ENCODE results near the gene ZNF529.
"Not testable (repeated sequence)": the region's sequence is repeated elsewhere in the genome, so short reads cannot be mapped to it uniquely, and the experiment has no call there.

The ZNF529 gene

DNA sequence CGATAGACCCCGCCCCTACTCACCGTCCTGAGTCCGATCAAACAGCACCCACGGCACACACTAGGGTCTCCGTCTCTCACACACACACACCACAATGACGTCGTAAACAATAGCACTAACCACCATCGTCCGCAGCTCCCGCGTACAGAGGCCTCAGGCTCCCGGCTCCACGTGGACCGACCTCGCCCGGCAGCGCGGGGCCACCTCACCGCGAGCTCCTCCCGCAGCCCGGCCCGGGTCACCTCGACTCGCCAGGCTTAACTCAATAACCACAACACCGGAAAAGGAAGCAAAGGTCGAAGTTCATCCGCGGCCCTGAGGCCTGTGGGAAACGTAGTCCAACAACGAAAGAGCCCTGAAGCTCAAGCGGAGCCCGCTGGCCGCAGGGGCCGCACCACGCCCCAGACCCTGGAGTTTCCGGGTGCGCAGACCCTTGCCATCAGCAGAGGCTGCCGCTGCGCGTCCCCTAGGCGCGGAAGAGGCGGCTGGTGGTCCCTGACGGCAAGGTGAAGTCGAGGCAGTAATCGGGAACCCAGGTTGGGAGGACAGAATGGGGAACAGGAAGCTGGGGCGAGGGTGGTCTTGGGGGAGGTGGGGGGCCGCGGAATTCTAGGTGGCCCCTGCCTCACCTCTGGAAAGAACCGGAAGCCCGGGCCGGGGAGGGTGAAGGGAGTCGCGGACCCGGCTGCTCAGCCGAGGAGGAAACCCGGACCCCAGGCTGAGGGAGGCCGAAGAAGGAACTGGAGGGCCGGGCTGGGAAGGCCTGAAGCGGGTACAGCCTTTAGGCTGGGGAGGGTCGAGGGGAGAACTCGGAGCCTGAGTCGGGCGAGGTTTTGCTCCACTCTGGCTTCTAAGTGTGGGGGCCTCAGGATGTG, at the start of gene ZNF529:
Gene ZNF529 (minus strand): TSS at position 273 of the 875 bp plus-strand sequence. CDS start 946 bp downstream, outside the sequence.
- DNase-seq (ENCODE audit: extremely low read depth, low read depth): peak; percentile 80
- peak within 1 kb of the TSS; percentile 54 for H3K4me3 ChIP-seq (replicated peaks; ENCODE audit: low read depth, low read length)
- TF ChIP-seq, protein P1, sequence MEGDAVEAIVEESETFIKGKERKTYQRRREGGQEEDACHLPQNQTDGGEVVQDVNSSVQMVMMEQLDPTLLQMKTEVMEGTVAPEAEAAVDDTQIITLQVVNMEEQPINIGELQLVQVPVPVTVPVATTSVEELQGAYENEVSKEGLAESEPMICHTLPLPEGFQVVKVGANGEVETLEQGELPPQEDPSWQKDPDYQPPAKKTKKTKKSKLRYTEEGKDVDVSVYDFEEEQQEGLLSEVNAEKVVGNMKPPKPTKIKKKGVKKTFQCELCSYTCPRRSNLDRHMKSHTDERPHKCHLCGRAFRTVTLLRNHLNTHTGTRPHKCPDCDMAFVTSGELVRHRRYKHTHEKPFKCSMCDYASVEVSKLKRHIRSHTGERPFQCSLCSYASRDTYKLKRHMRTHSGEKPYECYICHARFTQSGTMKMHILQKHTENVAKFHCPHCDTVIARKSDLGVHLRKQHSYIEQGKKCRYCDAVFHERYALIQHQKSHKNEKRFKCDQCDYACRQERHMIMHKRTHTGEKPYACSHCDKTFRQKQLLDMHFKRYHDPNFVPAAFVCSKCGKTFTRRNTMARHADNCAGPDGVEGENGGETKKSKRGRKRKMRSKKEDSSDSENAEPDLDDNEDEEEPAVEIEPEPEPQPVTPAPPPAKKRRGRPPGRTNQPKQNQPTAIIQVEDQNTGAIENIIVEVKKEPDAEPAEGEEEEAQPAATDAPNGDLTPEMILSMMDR (IDR thresholded peaks at IDR 0.05; ENCODE audit: low read depth, low read length, missing control alignments): no peak

DNA sequence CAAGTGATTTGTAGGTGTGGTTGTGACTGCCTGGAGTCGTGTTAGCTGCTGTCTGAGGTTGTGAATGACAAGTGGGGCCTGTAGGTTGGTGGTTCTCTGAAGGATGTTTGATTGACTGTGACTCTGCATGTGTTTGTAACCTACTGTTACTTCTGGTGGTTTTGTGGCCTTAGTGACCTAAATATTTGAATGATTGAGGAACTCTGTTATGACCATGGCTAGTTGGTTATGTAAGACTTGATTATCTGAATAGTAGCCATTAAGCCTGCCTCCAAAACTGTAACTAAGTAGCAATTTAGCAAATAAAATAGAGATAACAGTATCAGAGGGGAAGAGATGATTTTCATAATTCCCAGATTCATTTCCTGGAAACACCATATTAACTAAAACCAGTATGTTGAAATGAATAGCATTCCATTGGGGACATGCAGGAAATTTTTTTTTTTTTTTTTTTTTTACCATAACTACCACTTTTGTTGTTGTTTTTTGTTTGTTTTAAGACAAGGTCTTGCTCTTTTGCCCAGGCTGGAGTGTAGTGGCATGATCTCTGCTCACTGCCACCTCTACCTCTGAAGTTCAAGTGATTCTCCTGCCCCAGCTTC, 32.9 kb upstream of the ZNF529 start:
- DNase-seq (ENCODE audit: extremely low read depth, low read depth): no peak
- peak overlapping the region; percentile 69 for H3K4me3 ChIP-seq (replicated peaks; ENCODE audit: low read depth, low read length)
- TF ChIP-seq, protein P1 (IDR thresholded peaks at IDR 0.05; ENCODE audit: low read depth, low read length, missing control alignments): no peak

DNA sequence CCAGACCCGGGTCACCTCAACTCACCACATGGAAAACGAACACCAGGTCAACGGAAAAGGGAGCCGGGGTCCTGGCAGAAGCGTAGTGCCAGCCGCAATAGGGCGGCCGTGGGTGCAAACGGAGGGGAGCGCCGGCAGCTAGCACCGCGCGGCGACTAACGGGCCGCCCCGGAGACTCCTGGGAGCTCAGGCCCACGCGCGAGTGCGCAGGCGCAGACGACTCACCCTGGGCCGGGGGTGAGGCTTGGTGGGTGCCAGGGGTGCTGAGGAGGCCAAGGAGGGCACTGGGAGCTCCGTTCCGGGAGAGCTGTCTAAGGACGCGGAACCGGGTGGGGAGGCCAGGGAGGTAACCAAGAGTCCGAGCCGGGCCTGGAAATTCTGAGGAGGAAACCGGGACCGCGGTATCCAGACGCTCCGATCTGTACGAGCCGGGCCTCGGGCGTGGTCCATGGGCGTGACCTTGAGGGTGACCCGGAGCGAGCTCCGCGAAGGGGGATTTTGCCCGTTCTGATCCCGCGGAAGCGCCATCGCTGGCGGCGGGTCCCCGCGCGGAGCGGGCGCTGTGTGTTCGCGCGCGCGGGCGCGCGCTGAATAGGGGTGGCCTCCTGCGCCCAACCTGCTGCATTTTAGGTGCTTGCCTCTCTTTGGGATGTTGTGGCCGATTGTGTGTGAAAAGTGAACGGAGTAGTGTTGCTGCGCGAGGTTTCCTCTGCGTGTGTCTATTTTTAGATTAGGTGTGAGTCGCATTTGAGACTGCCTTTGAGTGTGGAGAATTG, 32.2 kb upstream of the ZNF529 start, which contains the start of gene ZNF382:
Gene ZNF382 (plus strand): TSS at position 213 of the 776 bp plus-strand sequence. CDS start 4,602 bp downstream, outside the sequence.
- peak within 1 kb of the TSS; percentile 69 for H3K4me3 ChIP-seq (replicated peaks; ENCODE audit: low read depth, low read length)
- TF ChIP-seq, protein P1 (IDR thresholded peaks at IDR 0.05; ENCODE audit: low read depth, low read length, missing control alignments): no peak
- DNase-seq (ENCODE audit: extremely low read depth, low read depth): no peak

DNA sequence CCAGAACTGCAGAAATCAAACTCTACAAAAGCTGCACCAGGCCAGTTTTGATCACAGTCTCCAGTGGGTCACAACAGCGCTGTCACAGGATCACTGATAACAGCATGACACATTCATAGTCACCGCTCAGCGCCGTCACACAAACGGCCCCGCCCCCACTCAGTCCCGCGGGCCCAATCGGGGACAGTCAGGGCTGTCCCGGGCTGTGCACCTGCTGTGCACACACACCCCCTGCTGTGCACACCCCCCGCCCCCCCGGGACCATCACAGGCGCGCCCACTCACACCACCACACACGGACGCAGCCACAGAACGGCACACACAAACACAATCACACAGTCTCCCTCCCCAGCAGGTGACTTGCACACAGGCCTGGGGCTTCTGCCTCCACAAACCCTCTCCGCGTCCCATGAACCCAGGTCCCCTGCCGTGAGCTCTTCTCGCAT, 31.6 kb upstream of the ZNF529 start:
- DNase-seq (ENCODE audit: extremely low read depth, low read depth): no peak
- TF ChIP-seq, protein P1 (IDR thresholded peaks at IDR 0.05; ENCODE audit: low read depth, low read length, missing control alignments): no peak
- peak overlapping the region; percentile 69 for H3K4me3 ChIP-seq (replicated peaks; ENCODE audit: low read depth, low read length)

DNA sequence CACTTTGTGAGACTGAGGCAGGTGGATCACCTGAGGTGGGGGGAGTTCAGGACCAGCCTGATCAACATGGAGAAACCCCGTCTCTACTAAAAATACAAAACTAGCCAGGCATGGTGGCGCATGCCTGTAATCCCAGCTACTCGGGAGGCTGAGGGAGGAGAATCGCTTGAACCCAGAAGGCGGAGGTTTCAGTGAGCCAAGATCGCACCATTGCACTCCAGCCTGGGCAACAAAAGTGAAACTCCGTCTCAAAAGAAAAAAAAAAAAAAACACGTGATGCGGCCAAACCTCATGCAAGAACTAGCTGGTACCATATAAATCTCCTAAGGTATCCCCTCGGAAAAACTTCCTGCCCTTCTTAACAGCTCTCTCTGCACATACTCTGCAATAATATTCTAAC, 29.6 kb upstream of the ZNF529 start:
- DNase-seq (ENCODE audit: extremely low read depth, low read depth): not testable (repeated sequence)

DNA sequence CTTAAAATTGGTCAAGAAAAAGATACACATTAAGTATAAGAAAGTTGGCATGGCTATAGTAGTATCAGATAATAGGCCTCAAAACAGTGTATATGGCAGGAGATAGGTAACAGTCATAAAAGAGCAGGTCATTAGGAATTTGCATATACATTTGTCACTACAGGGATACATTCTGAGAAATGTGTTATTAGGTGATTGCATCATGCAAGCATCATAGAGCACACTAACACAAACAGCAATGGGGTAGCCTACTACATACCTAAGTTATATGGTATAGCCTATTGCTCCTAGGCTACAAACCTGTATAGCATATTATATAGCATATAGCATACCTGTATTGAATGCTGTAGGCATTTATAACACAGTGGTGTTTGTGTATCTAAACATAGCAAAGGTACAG, 6.2 kb upstream of the ZNF529 start:
- TF ChIP-seq, protein P1 (IDR thresholded peaks at IDR 0.05; ENCODE audit: low read depth, low read length, missing control alignments): no peak
- H3K4me3 ChIP-seq (replicated peaks; ENCODE audit: low read depth, low read length): no peak overlapping the region
- DNase-seq (ENCODE audit: extremely low read depth, low read depth): no peak

More for the DNA sequence above, 29.6 kb upstream of the ZNF529 start:
- not testable (repeated sequence) for H3K4me3 ChIP-seq (replicated peaks; ENCODE audit: low read depth, low read length)
